GM19372 (cell line): ENCODE data around the gene RBP7.
"Not testable (repeated sequence)": the region's sequence is repeated elsewhere in the genome, so short reads cannot be mapped to it uniquely, and the experiment has no call there.

Source experiments
- ATAC-seq: cut with Tn5 transposase; IDR thresholded peaks from one replicate; pipeline ENCODE4 v1.9.1; 2021; ENCODE audit warnings: mild to moderate bottlenecking, low read depth, moderate library complexity; ENCODE audit not compliant: unreplicated experiment

RBP7 gene

GRCh38 chr1:9996624-9997582, at the start of gene RBP7:
Gene RBP7, plus strand, starts transcription at chr1:9997228. Its CDS starts 31 bp downstream, at chr1:9997259.
- ATAC-seq: no peak

- no peak for ATAC-seq
Measured at GRCh38 chr1:9957726-9958125, 39.3 kb upstream of the RBP7 start.

GRCh38 chr1:9960011-9960410, 37.0 kb upstream of the RBP7 start:
- no peak for ATAC-seq

- ATAC-seq: no peak
Measured at GRCh38 chr1:9960706-9961562, 36.1 kb upstream of the RBP7 start.

GRCh38 chr1:9984253-9984652, 12.8 kb upstream of the RBP7 start:
- no peak for ATAC-seq

- ATAC-seq: no peak
Measured at GRCh38 chr1:9985001-9985400, 12.0 kb upstream of the RBP7 start.

GRCh38 chr1:9989773-9990172, 7.3 kb upstream of the RBP7 start:
- no peak for ATAC-seq

GRCh38 chr1:9990944-9991343, 6.1 kb upstream of the RBP7 start:
- ATAC-seq: no peak

- ATAC-seq: no peak
Measured at GRCh38 chr1:9992910-9993309, 4.1 kb upstream of the RBP7 start.

GRCh38 chr1:9993561-9994075, 3.4 kb upstream of the RBP7 start:
- no peak for ATAC-seq

GRCh38 chr1:10001016-10001665, 4.1 kb downstream of the RBP7 start:
- ATAC-seq: no peak

- ATAC-seq: not testable (repeated sequence)
Measured at GRCh38 chr1:10005248-10005647, 8.2 kb downstream of the RBP7 start.

- ATAC-seq: no peak
Measured at GRCh38 chr1:10007169-10007568, 10.1 kb downstream of the RBP7 start.

- ATAC-seq: no peak
Measured at GRCh38 chr1:10014016-10014415, 17.0 kb downstream of the RBP7 start.

GRCh38 chr1:10019561-10019960, 22.5 kb downstream of the RBP7 start:
- ATAC-seq: no peak

- ATAC-seq: no peak
Measured at GRCh38 chr1:10020086-10020485, 23.1 kb downstream of the RBP7 start.

GRCh38 chr1:10020678-10021077, 23.6 kb downstream of the RBP7 start:
- not testable (repeated sequence) for ATAC-seq

GRCh38 chr1:10021992-10022391, 25.0 kb downstream of the RBP7 start:
- ATAC-seq: not testable (repeated sequence)

GRCh38 chr1:10022656-10023055, 25.6 kb downstream of the RBP7 start:
- ATAC-seq: no peak

- no peak for ATAC-seq
Measured at GRCh38 chr1:10025354-10025753, 28.3 kb downstream of the RBP7 start.

- no peak for ATAC-seq
Measured at GRCh38 chr1:10027027-10027426, 30.0 kb downstream of the RBP7 start.
